WTC11 (cell line): ENCODE results near the gene SOAT2. TPM values are rescaled to one million over a fixed set of nuclear protein-coding genes. Genes with fewer than 3 reads are reported as not detected.

Experiments used
- ATAC-seq: fragments of 200-7000 bp; cut with Tn5 transposase; 2 replicates; pipeline ENCODE4 v1.10.0; 2021; ENCODE audit warnings: mild to moderate bottlenecking, moderate library complexity
- CTCF ChIA-PET: fragments of 300-600 bp; sonication (Branson Sonifier 250); formaldehyde crosslinking; loops from one replicate; lab custom pipeline; 2021; ENCODE audit warnings: antibody characterized with exemption; lab: Charles Lee
- POLR2A ChIA-PET: fragments of 350-600 bp; sonication (Branson Sonifier 250); formaldehyde crosslinking; loops from one replicate; lab custom pipeline; 2021; ENCODE audit warnings: antibody characterized with exemption; lab: Charles Lee
- DNase-seq: peaks from one replicate; pipeline ENCODE4 v3.0.0; 2021; ENCODE audit warnings: low spot score
- H3K27ac Mint-ChIP-seq: 2 replicates; pipeline ENCODE4 v1.8.0; 2021; ENCODE audit warnings: mixed read lengths
- H3K27me3 Mint-ChIP-seq: 2 replicates; pipeline ENCODE4 v1.8.0; 2021; ENCODE audit warnings: low read depth, mild to moderate bottlenecking, moderate library complexity, mixed read lengths
- H3K36me3 Mint-ChIP-seq: 2 replicates; pipeline ENCODE4 v1.8.0; 2021; ENCODE audit warnings: mixed read lengths
- H3K4me1 Mint-ChIP-seq: 2 replicates; pipeline ENCODE4 v1.8.0; 2022; ENCODE audit warnings: mixed read lengths
- H3K4me3 Mint-ChIP-seq: 2 replicates; pipeline ENCODE4 v1.8.0; 2021; ENCODE audit warnings: mild to moderate bottlenecking, moderate library complexity, mixed read lengths
- H3K9me3 Mint-ChIP-seq: 2 replicates; pipeline ENCODE4 v1.8.0; 2021; ENCODE audit warnings: mixed read lengths
- CBFB ChIP-seq: sonication (generic); formaldehyde crosslinking; IDR thresholded peaks from 2 replicates; pipeline ENCODE4 v1.8.1; 2022; ENCODE audit warnings: mild to moderate bottlenecking, low read depth, missing genetic modification reagents
- ETV6 ChIP-seq: sonication (generic); formaldehyde crosslinking; IDR thresholded peaks from 2 replicates; pipeline ENCODE4 v1.8.1; 2022; ENCODE audit warnings: mild to moderate bottlenecking, missing genetic modification reagents
- GRHL2 ChIP-seq: fragments of 250-450 bp; sonication (Bioruptor Pico); IDR thresholded peaks from 2 replicates; pipeline ENCODE4 v1.8.0; 2022; ENCODE audit warnings: mild to moderate bottlenecking, moderate library complexity; ENCODE audit not compliant: insufficient replicate concordance, severe bottlenecking
- JUN ChIP-seq: sonication (generic); formaldehyde crosslinking; IDR thresholded peaks from 2 replicates; pipeline ENCODE4 v1.8.0; 2023; ENCODE audit warnings: mild to moderate bottlenecking, missing genetic modification reagents
- NFE2L1 ChIP-seq: sonication (generic); formaldehyde crosslinking; IDR thresholded peaks from 2 replicates; pipeline ENCODE4 v1.8.1; 2023; ENCODE audit warnings: missing genetic modification reagents
- NR1H2 ChIP-seq: sonication (generic); formaldehyde crosslinking; IDR thresholded peaks from 2 replicates; pipeline ENCODE4 v1.9.0; 2021; ENCODE audit warnings: mild to moderate bottlenecking, moderate library complexity, missing genetic modification reagents
- RELA ChIP-seq: sonication (generic); formaldehyde crosslinking; IDR thresholded peaks from 2 replicates; pipeline ENCODE4 v1.8.1; 2022; ENCODE audit warnings: missing genetic modification reagents, mild to moderate bottlenecking, borderline replicate concordance
- SMAD3 ChIP-seq: sonication (generic); formaldehyde crosslinking; IDR thresholded peaks from 2 replicates; pipeline ENCODE4 v1.8.0; 2022; ENCODE audit warnings: missing genetic modification reagents, mild to moderate bottlenecking, borderline replicate concordance
- TP53 ChIP-seq: sonication (generic); formaldehyde crosslinking; IDR thresholded peaks from 2 replicates; pipeline ENCODE4 v1.8.1; 2023; ENCODE audit warnings: mild to moderate bottlenecking, missing genetic modification reagents
- ZNF219 ChIP-seq: sonication (generic); formaldehyde crosslinking; IDR thresholded peaks from 2 replicates; pipeline ENCODE4 v1.8.0; 2023; ENCODE audit warnings: missing genetic modification reagents, mild to moderate bottlenecking, borderline replicate concordance
- ZNF416 ChIP-seq: fragments of 250-450 bp; sonication (Bioruptor Pico); IDR thresholded peaks from 2 replicates; pipeline ENCODE4 v1.9.0; 2021; ENCODE audit warnings: mild to moderate bottlenecking, inconsistent platforms
- ZNF423 ChIP-seq: fragments of 250-450 bp; sonication (Bioruptor Pico); IDR thresholded peaks from 2 replicates; pipeline ENCODE4 v2.1.2; 2022; ENCODE audit warnings: mild to moderate bottlenecking, moderate library complexity
- total RNA-seq: library from RNA; stranded (reverse); gene quantifications from 3 replicates; pipeline ENCODE4 v1.2.3, GENCODE V29; 2021
- TF ChIP-seq, protein P1 (sequence below): sonication (generic); formaldehyde crosslinking; IDR thresholded peaks from 2 replicates; pipeline ENCODE4 v1.8.0; 2023; ENCODE audit warnings: mild to moderate bottlenecking, missing genetic modification reagents
- TF ChIP-seq, protein P2 (sequence below): sonication (generic); formaldehyde crosslinking; IDR thresholded peaks from 2 replicates; pipeline ENCODE4 v1.8.1; 2022; ENCODE audit warnings: low read depth, mild to moderate bottlenecking, moderate library complexity, missing genetic modification reagents, borderline replicate concordance
- TF ChIP-seq, protein P3 (sequence below): fragments of 250-450 bp; sonication (Bioruptor Pico); IDR thresholded peaks from 2 replicates; pipeline ENCODE4 v2.1.2; 2022; ENCODE audit warnings: mild to moderate bottlenecking, moderate library complexity
- TF ChIP-seq, protein P4 (sequence below): sonication (generic); formaldehyde crosslinking; IDR thresholded peaks from 2 replicates; pipeline ENCODE4 v1.8.1; 2023; ENCODE audit warnings: mild to moderate bottlenecking, missing genetic modification reagents
- TF ChIP-seq, protein P5 (sequence below): sonication (generic); formaldehyde crosslinking; conservative IDR thresholded peaks from 2 replicates; pipeline ENCODE4 v1.8.1; 2023; ENCODE audit warnings: mild to moderate bottlenecking, low read depth, missing genetic modification reagents, moderate library complexity

The SOAT2 gene
- total RNA-seq, 1 experiment from 2014 or later, result not detected

DNA sequence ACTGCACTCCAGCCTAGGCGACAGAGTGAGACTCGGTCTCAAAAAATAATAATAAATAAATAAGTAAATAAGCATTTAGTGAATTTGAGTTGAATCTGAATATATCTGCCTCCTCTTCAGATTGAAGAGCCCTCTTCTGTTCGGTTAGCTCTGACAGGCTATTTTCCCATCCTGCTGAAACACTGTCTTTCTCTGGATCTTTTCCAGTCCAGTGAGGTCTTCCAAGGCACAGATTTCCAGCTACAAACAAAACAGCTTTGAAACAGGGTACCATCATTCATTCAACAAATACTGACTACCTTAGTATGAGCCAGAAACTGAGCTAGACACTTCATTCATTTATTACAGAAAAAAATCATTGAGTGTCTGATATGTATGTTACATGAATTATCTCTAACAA lies 16.9 kb upstream of the SOAT2 start:
- no peak for ATAC-seq
- TF ChIP-seq JUN (no peak), NR1H2 (no peak), TP53 (CRISPR knock-in tag) (no peak), CBFB (CRISPR knock-in tag) (no peak), NFE2L1 (no peak), RELA (CRISPR knock-in tag) (no peak), GRHL2 (CRISPR knock-in tag) (no peak)
- TF ChIP-seq, protein P1, sequence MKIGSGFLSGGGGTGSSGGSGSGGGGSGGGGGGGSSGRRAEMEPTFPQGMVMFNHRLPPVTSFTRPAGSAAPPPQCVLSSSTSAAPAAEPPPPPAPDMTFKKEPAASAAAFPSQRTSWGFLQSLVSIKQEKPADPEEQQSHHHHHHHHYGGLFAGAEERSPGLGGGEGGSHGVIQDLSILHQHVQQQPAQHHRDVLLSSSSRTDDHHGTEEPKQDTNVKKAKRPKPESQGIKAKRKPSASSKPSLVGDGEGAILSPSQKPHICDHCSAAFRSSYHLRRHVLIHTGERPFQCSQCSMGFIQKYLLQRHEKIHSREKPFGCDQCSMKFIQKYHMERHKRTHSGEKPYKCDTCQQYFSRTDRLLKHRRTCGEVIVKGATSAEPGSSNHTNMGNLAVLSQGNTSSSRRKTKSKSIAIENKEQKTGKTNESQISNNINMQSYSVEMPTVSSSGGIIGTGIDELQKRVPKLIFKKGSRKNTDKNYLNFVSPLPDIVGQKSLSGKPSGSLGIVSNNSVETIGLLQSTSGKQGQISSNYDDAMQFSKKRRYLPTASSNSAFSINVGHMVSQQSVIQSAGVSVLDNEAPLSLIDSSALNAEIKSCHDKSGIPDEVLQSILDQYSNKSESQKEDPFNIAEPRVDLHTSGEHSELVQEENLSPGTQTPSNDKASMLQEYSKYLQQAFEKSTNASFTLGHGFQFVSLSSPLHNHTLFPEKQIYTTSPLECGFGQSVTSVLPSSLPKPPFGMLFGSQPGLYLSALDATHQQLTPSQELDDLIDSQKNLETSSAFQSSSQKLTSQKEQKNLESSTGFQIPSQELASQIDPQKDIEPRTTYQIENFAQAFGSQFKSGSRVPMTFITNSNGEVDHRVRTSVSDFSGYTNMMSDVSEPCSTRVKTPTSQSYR, result no peak
- ChIA-PET CTCF (interaction anchor here (1.2 to 3.9 kb wide), 5 partner anchors 13 to 266 kb away, joined by 3 to 28 read pairs (median 4); partner anchors contain the start of gene AAAS), POLR2A (no interaction called here)
- Mint-ChIP-seq H3K27ac (no peak overlapping the region), H3K27me3 (peaks cover 82% of the 10 kb centered on the region), H3K9me3 (no peaks in the 10 kb centered on the region), H3K4me3 (no peak overlapping the region), H3K4me1 (no peaks in the 10 kb centered on the region; the same call in 1 of the 2 replicates), H3K36me3 (no peaks in the 10 kb centered on the region)
- no peak for DNase-seq

DNA sequence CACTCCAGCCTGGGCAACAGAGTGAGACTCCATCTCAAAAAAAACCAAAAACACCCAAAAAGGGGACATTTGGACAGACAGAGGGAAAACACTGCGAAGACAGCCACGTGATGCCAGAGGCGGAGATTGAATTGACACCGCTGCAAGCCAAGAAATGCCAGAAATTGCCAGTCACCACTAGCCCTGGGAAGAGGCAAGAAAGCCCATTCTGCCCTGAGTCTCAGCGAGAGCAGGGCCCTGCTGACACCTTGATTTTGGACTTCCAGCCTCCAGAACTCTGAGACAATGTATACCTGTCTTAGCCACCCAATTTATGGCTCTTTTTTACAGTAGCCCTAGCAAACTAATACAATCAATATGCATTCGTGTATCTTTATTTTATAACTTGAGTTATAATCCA lies 13.2 kb upstream of the SOAT2 start:
- ATAC-seq (no peak), DNase-seq (no peak)
- ChIA-PET CTCF (interaction anchor here (2.8 to 14.6 kb wide), 2 partner anchors 9 to 28 kb away, joined by 9 to 474 read pairs; no protein-coding TSS in a partner anchor), POLR2A (interaction anchor here (0.6 kb wide), 1 partner anchor 1380 kb away, joined by 4 read pairs; no protein-coding TSS in a partner anchor)
- Mint-ChIP-seq H3K9me3 (no peaks in the 10 kb centered on the region), H3K27me3 (peaks cover 91% of the 10 kb centered on the region), H3K36me3 (no peaks in the 10 kb centered on the region), H3K27ac (no peak overlapping the region), H3K4me3 (no peak overlapping the region), H3K4me1 (peaks cover 16% of the 10 kb centered on the region)
- TF ChIP-seq, protein P2, sequence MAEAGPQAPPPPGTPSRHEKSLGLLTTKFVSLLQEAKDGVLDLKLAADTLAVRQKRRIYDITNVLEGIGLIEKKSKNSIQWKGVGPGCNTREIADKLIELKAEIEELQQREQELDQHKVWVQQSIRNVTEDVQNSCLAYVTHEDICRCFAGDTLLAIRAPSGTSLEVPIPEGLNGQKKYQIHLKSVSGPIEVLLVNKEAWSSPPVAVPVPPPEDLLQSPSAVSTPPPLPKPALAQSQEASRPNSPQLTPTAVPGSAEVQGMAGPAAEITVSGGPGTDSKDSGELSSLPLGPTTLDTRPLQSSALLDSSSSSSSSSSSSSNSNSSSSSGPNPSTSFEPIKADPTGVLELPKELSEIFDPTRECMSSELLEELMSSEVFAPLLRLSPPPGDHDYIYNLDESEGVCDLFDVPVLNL (CRISPR knock-in tag), result no peak
- TF ChIP-seq, protein P3, sequence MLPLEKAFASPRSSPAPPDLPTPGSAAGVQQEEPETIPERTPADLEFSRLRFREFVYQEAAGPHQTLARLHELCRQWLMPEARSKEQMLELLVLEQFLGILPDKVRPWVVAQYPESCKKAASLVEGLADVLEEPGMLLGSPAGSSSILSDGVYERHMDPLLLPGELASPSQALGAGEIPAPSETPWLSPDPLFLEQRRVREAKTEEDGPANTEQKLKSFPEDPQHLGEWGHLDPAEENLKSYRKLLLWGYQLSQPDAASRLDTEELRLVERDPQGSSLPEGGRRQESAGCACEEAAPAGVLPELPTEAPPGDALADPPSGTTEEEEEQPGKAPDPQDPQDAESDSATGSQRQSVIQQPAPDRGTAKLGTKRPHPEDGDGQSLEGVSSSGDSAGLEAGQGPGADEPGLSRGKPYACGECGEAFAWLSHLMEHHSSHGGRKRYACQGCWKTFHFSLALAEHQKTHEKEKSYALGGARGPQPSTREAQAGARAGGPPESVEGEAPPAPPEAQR (CRISPR knock-in tag), result no peak
- no peak for TF ChIP-seq ETV6 (CRISPR knock-in tag)
- no peak for TF ChIP-seq ZNF416 (CRISPR knock-in tag)

DNA sequence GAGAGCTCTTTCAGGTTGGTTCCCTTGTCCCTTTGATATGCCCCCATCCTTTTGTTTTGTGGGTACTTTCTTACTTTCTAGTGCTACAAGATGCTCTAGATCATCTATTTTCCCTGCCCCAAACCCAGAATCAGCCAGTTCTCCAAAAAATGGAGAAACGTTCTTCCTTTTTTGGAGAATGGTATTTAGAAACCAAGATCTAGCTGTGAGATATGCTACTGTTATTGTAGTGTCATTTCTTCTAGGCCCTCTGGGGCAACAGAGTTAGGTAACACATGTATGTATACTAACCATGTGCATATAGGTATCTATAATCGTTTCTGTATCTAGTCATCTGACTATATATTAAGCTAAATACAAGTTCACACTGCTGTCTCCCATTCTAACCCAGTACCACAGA lies 12.7 kb upstream of the SOAT2 start:
- ChIA-PET POLR2A (no interaction called here), CTCF (interaction anchor here (1.0 to 14.6 kb wide), 3 partner anchors 8 to 69 kb away, joined by 4 to 474 read pairs (median 9); no protein-coding TSS in a partner anchor)
- Mint-ChIP-seq H3K4me1 (peaks cover 16% of the 10 kb centered on the region), H3K36me3 (no peaks in the 10 kb centered on the region), H3K9me3 (no peaks in the 10 kb centered on the region), H3K27ac (no peak overlapping the region), H3K27me3 (peaks cover 90% of the 10 kb centered on the region), H3K4me3 (no peak overlapping the region)
- ATAC-seq (no peak), DNase-seq (no peak)
- TF ChIP-seq ZNF219 (CRISPR knock-in tag) (no peak), SMAD3 (no peak), ZNF423 (CRISPR knock-in tag) (no peak)
- TF ChIP-seq, protein P1, result no peak
- TF ChIP-seq, protein P4, sequence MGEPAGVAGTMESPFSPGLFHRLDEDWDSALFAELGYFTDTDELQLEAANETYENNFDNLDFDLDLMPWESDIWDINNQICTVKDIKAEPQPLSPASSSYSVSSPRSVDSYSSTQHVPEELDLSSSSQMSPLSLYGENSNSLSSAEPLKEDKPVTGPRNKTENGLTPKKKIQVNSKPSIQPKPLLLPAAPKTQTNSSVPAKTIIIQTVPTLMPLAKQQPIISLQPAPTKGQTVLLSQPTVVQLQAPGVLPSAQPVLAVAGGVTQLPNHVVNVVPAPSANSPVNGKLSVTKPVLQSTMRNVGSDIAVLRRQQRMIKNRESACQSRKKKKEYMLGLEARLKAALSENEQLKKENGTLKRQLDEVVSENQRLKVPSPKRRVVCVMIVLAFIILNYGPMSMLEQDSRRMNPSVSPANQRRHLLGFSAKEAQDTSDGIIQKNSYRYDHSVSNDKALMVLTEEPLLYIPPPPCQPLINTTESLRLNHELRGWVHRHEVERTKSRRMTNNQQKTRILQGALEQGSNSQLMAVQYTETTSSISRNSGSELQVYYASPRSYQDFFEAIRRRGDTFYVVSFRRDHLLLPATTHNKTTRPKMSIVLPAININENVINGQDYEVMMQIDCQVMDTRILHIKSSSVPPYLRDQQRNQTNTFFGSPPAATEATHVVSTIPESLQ (CRISPR knock-in tag), result no peak
- TF ChIP-seq, protein P5, sequence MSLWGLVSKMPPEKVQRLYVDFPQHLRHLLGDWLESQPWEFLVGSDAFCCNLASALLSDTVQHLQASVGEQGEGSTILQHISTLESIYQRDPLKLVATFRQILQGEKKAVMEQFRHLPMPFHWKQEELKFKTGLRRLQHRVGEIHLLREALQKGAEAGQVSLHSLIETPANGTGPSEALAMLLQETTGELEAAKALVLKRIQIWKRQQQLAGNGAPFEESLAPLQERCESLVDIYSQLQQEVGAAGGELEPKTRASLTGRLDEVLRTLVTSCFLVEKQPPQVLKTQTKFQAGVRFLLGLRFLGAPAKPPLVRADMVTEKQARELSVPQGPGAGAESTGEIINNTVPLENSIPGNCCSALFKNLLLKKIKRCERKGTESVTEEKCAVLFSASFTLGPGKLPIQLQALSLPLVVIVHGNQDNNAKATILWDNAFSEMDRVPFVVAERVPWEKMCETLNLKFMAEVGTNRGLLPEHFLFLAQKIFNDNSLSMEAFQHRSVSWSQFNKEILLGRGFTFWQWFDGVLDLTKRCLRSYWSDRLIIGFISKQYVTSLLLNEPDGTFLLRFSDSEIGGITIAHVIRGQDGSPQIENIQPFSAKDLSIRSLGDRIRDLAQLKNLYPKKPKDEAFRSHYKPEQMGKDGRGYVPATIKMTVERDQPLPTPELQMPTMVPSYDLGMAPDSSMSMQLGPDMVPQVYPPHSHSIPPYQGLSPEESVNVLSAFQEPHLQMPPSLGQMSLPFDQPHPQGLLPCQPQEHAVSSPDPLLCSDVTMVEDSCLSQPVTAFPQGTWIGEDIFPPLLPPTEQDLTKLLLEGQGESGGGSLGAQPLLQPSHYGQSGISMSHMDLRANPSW (CRISPR knock-in tag), result no peak
